GM12864 (cell line): ENCODE data around the gene HOXC11.

Experiments
- DNase-seq: peaks from one replicate; pipeline ENCODE4 v3.0.0-alpha.2; 2011; ENCODE audit warnings: low read depth
- H3K4me3 ChIP-seq: 2 replicates; pipeline ENCODE4 v1.5.1; 2011; ENCODE audit warnings: mild to moderate bottlenecking, low read depth, low read length, control low read depth
- CTCF ChIP-seq: IDR thresholded peaks from 2 replicates; pipeline ENCODE4 v1.5.1; 2011; ENCODE audit warnings: low read depth, mild to moderate bottlenecking, moderate library complexity, low read length, control low read depth, inconsistent platforms; ENCODE audit errors: missing control alignments

HOXC11 gene

DNA sequence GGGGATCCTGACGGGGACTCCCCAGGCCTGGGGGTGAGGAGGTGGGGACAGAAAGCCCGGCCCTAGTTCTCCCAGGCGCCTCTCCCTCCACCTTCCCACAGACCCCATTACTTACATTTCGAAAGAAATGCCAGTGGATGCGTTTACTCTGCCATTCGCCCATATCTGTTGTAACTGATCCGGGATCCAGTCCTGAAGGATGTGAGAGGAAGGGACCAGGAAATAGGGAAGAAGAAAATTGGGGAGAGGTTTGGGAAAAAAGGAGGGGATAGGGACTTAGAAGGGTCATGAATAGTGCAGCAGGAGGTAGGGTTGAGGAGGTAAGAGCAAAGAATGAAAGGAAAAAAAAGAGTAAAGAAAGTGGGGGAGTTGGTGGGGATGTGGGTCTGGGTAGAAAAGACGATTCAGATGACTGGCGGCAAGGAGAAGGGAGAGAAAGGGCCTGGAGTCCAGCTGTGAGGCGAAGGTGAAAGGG lies 17.1 kb upstream of the HOXC11 start:
- DNase-seq: no peak
- TF ChIP-seq CTCF: no peak
- H3K4me3 ChIP-seq: no peak overlapping the region

DNA sequence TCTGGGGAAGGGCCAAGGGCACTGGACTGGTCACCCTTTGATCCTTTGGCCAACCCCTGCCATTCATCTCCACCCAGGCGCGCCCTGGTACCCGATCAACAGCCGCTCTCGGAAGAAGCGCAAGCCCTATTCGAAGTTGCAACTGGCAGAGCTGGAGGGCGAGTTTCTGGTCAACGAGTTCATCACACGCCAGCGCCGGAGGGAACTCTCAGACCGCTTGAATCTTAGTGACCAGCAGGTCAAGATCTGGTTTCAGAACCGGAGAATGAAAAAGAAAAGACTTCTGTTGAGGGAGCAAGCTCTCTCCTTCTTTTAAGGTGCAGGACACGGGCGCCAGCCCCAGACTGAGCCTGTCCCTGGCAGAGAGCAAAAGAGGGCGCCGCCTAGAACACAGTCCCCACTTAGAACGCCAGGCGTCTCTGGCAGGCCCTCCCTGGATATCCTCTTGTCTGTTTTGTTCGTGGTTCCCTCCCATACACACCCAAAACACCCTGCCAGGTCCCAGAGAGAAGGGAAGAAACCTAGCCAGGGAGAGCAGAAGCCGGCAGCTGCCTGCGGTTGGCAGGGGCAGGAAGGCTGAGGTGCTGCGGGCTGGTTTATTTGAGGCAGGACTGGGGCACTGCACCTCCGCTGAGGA lies 16.6 kb upstream of the HOXC11 start:
- TF ChIP-seq CTCF: no peak
- no peak for DNase-seq
- H3K4me3 ChIP-seq: no peak overlapping the region

GRCh38 chr12:53956914-53957536 lies 15.9 kb upstream of the HOXC11 start:
- H3K4me3 ChIP-seq: no peak overlapping the region
- TF ChIP-seq CTCF: no peak
- no peak for DNase-seq

- DNase-seq: no peak
- H3K4me3 ChIP-seq: no peak overlapping the region
- no peak for TF ChIP-seq CTCF
Observed at GRCh38 chr12:53958128-53958527, 14.8 kb upstream of the HOXC11 start.

GRCh38 chr12:53959314-53959713 lies 13.6 kb upstream of the HOXC11 start:
- TF ChIP-seq CTCF: no peak
- no peak for DNase-seq
- H3K4me3 ChIP-seq: no peak overlapping the region

GRCh38 chr12:53960187-53961024 lies 12.5 kb upstream of the HOXC11 start:
- no peak overlapping the region for H3K4me3 ChIP-seq
- no peak for DNase-seq
- TF ChIP-seq CTCF: no peak
